ENCODE results near the gene PIK3AP1. TPM values are rescaled to one million over a fixed set of nuclear protein-coding genes. Genes with fewer than 3 reads are reported as not detected.

Gene PIK3AP1
- total and polyA plus RNA-seq, 2 of the 13 experiments (the other 11 are each of a cell fraction or from before 2014, with no cell fraction given) = 3.6 to 13.8 TPM

GRCh38 chr10:96670786-96671185, 49.5 kb downstream of the PIK3AP1 start (continued):
- TF ChIP-seq KIAA2018 (CRISPR knock-in tag; IDR thresholded peaks at IDR 0.05; ENCODE audit: borderline replicate concordance) = no peak
- 0 out of 2 replicates have a peak, but pooled peaks have one; percentile 31 for TF ChIP-seq KDM1A (CRISPR knock-in tag; IDR thresholded peaks at IDR 0.05)
- TF ChIP-seq TBX3 (IDR thresholded peaks at IDR 0.05; ENCODE audit: borderline replicate concordance) = peak; percentile 96
- TF ChIP-seq ZNF878 (CRISPR knock-in tag; IDR thresholded peaks at IDR 0.05) = no peak
- no peak for TF ChIP-seq NRL (CRISPR knock-in tag; IDR thresholded peaks at IDR 0.05; ENCODE audit: borderline replicate concordance)
- TF ChIP-seq FOXP4 (CRISPR knock-in tag; IDR thresholded peaks at IDR 0.05) = peak; percentile 91
- TF ChIP-seq NFE2L1 (CRISPR knock-in tag; IDR thresholded peaks at IDR 0.05; ENCODE audit: borderline replicate concordance) = no peak
- no peak for TF ChIP-seq SP1 (IDR thresholded peaks at IDR 0.05)
- no peak for TF ChIP-seq SP1 (CRISPR knock-in tag; IDR thresholded peaks at IDR 0.05)
- TF ChIP-seq KDM6A (CRISPR knock-in tag; IDR thresholded peaks at IDR 0.05; ENCODE audit: low read depth) = no peak
- no peak for TF ChIP-seq CTCF (CRISPR knock-in tag; IDR thresholded peaks at IDR 0.05)
- TF ChIP-seq ZNF274 (CRISPR knock-in tag; IDR thresholded peaks at IDR 0.05) = no peak
- no peak for TF ChIP-seq BRCA1 (CRISPR knock-in tag; IDR thresholded peaks at IDR 0.05)
- TF ChIP-seq FOXA1 (IDR thresholded peaks at IDR 0.05) = peak; percentile 97
- TF ChIP-seq FOXA1 (CRISPR knock-in tag; IDR thresholded peaks at IDR 0.05) = peak; percentile 97
- TF ChIP-seq HMG20A (CRISPR knock-in tag; IDR thresholded peaks at IDR 0.05; ENCODE audit: borderline replicate concordance) = peak; percentile 76; the same call in 1 of the 2 replicates
- TF ChIP-seq ZNF577 (CRISPR knock-in tag; IDR thresholded peaks at IDR 0.05; ENCODE audit: borderline replicate concordance, low read depth) = no peak
- peak; percentile 82 for TF ChIP-seq RARA (CRISPR knock-in tag; IDR thresholded peaks at IDR 0.05)
